Fibroblast of villous mesenchyme (primary cell): ENCODE measurements around the gene LOXL3. TPM values are rescaled to one million over a fixed set of nuclear protein-coding genes. Genes with fewer than 3 reads are reported as not detected.

Experiments
- DNase-seq: peaks from one replicate; pipeline ENCODE4 v3.0.0-alpha.2; 2010; ENCODE audit warnings: low read depth
- H3K4me3 ChIP-seq: 2 replicates; pipeline ENCODE4 v1.5.1; 2011; ENCODE audit warnings: low read depth, mild to moderate bottlenecking, low read length
- total RNA-seq: library from RNA; depleted of rRNA; stranded (reverse); fragments of >200 nt; gene quantifications from 2 replicates; pipeline ENCODE4 v1.2.3, GENCODE V29; 2012
- TF ChIP-seq, protein P1 (sequence below): IDR thresholded peaks from 2 replicates; pipeline ENCODE4 v1.5.1; 2012; ENCODE audit warnings: low read depth, mild to moderate bottlenecking, low read length; ENCODE audit not compliant: insufficient read depth

Gene LOXL3
- total RNA-seq, 1 donor = 9.9 TPM

DNA sequence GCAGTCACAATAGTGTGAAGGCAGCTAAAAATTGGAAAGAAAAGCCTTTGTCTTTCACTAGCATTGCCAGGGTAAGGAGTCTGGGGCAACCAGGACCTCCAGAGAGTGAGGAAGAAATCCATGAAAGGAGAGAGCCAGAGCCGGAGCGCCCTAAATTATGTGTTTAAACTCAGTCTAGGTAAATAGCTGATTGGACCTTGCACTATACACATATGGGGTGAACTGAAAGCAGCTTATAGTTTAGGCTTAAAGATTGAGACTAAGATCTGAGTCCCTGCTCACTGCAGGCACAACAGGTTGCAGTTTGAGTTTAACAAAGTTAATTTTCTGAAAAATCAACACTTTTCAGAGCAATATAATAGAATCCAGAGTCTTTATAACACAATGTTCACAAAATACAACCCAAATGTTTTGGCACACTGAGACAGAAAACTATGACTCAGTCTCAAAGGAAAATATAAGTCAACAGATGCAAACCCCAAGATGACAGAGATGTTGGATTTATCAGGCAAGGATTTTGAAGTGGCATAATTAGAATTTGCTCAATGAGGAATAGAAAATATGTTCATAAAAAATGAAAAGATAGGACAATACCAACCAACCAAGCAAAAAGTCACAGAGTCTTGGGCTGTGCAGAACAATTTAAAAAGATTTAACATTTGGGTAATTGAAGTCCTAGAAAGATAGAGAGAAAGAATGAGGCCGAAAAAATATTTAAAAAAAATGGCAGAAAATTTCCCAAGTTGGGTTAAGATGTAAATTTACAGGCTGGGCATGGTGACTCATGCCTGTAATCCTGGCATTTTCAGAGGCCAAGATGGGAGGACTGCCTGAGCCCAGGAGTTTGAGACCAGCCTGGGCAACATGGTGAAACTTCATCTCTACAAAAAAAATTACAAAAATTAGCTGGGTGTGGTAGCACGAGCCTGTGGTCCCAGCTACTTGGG is 40.4 kb upstream of the LOXL3 start:
- TF ChIP-seq, protein P1, sequence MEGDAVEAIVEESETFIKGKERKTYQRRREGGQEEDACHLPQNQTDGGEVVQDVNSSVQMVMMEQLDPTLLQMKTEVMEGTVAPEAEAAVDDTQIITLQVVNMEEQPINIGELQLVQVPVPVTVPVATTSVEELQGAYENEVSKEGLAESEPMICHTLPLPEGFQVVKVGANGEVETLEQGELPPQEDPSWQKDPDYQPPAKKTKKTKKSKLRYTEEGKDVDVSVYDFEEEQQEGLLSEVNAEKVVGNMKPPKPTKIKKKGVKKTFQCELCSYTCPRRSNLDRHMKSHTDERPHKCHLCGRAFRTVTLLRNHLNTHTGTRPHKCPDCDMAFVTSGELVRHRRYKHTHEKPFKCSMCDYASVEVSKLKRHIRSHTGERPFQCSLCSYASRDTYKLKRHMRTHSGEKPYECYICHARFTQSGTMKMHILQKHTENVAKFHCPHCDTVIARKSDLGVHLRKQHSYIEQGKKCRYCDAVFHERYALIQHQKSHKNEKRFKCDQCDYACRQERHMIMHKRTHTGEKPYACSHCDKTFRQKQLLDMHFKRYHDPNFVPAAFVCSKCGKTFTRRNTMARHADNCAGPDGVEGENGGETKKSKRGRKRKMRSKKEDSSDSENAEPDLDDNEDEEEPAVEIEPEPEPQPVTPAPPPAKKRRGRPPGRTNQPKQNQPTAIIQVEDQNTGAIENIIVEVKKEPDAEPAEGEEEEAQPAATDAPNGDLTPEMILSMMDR = no peak
- H3K4me3 ChIP-seq = no peak overlapping the region
- no peak for DNase-seq

DNA sequence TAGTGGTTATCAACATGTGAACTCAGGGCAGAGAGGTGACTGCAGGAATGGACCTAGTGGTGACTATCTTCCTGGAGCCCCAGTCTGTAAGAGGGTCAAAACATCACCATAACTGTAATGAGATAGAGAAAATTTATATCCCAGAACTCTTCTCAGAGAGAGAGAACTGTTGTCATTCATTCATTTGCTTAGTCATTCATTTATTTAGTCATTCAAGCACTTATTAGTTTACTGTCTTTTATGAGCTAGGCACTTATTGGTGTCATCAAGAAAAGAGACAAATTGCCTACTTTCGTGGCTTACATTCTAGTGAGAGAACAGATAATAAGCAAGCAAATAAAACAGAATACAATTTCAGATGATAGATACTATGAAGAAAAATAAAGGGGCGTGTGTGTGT is 34.9 kb upstream of the LOXL3 start:
- no peak overlapping the region for H3K4me3 ChIP-seq
- TF ChIP-seq, protein P1 = no peak
- no peak for DNase-seq

DNA sequence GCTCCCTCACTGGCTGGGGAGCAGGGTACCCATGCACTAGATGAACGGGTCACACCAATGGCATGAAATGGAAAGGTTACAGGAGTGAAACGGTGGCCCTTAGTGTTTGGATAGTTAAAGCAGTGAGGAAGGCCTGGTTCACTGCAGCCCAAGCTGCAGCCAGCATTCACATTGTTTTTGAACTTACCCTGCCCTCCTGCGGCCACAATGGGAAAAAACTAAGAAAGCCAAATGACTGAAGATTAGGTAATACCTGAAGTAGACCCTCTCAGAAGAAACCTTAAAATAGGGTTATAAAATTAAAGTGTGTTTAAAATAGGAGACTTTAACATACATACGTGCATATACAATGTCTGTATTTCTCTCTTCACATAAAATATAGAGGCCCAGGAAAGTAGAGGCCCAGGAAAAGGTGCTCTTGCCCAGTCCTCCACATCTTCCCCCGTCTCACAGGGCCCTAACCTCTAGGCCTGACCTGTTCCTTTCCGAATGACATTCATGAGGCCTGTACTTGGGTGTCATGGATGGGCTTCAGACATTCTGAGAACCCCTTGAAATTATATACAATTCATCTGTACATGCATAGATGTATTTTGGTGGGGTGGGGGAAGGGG is 34.0 kb upstream of the LOXL3 start:
- H3K4me3 ChIP-seq = no peak overlapping the region
- DNase-seq = peak; percentile 77
- TF ChIP-seq, protein P1 = peak; percentile 70

DNA sequence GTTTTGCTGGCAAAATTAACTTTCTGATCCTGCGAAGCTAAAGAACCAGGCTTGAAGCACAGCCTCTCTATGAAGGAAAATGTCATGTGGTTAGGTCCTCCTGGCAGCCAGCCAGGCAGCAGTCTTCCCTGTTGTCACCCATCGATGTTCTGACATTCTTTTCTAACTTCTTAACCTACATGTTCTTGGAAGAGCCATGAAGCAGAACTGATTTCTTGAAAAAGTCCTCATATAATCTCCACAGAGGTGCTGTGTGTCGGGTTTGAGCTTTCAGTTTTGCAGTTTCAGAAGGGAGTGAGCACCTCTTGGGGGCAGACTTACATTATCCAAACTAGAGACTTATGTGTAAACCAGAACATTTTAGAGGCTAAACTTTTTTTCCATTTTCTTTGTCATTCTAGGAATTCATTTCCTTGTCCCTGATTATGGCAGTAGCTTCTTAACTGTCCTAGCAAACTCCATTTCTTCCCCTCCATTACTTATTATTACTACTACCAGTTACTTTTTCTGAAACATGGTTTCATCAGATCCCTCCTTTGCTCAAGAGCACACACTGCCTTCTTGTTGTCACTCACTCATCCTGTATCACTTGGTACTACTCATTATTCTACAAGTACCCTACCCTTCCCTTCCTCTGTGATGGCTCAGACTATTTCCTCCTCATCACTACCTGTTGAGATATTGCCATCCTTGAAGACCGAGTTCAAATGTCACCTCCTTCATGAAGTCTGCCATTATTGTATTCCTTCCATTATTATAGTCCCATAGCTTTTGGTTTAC is 31.9 kb upstream of the LOXL3 start:
- DNase-seq = no peak
- TF ChIP-seq, protein P1 = no peak
- no peak overlapping the region for H3K4me3 ChIP-seq

DNA sequence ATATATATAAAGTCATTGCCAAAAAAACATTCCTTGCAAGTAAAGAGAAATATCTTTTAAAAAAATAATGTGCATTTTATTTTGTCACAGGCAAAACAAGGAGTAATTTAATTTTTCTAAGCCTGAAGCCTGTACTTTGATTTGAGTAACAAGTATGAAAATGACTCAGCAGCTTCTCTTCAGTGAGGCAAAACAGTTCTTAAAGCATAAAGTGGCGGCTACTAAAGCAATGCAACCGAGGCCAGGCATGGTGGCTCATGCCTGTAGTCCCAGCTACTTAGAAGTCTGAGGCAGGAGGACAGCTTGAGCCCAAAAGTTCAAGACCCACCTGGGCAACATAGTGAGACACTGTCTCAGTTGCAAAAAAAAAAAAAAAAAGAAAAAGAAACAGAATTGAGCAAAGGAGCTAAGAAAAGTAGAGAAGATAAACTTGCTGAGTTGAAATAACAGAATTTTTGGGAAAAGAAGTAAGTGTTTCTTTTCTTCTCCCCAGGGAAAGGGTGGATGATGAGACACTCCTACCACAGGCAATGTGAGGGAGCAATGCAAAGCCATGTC is 30.4 kb upstream of the LOXL3 start:
- TF ChIP-seq, protein P1 = no peak
- DNase-seq = peak; percentile 53
- H3K4me3 ChIP-seq = no peak overlapping the region

DNA sequence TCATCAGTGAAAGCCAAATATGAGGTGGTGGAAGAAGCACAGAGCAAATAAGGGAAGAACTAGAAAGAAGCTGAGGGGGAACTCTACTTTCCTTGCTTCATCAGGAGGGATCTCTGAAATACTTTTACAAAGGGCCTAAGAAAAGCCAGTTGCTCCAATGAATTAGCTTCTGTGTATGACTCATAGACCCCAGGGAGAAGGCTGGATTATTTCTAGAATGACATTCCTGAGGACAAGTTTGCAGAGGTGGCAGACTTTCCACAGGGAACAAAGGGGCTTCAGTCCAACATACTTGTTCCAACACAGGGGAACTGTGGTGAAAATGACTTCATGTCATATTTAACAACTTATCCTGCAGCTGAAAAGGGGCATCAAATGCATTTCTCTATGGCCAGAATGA is 29.8 kb upstream of the LOXL3 start:
- peak; percentile 55 for DNase-seq
- TF ChIP-seq, protein P1 = no peak
- no peak overlapping the region for H3K4me3 ChIP-seq
